ENCODE measurements around the gene SYT1.

SYT1 gene

GRCh38 chr12:79400481-79400880 is 535.9 kb downstream of the SYT1 start:
- H3K9me2 ChIP-seq (replicated peaks; ENCODE audit: insufficient read depth, low read length) = no peaks in the 10 kb centered on the region
- TF ChIP-seq CTCF (IDR thresholded peaks at IDR 0.05; ENCODE audit: insufficient read depth, low read length, poor library complexity, severe bottlenecking) (no peak), EZH2phosphoT487 (conservative IDR thresholded peaks at IDR 0.05; ENCODE audit: low read length) (no peak)
- no peaks in the 10 kb centered on the region for H4K20me1 ChIP-seq (ENCODE audit: low read depth, low read length)
- H3K4me3 ChIP-seq (ENCODE audit: insufficient read depth, low read length, poor library complexity, severe bottlenecking) = no peak overlapping the region
- H2AFZ ChIP-seq (ENCODE audit: low read depth, low read length, severe bottlenecking) = no peak overlapping the region
- no peaks in the 10 kb centered on the region for H3K27me3 ChIP-seq (ENCODE audit: low read length)
- H3K79me2 ChIP-seq (ENCODE audit: insufficient read depth, low read length) = no peaks in the 10 kb centered on the region
- H3K36me3 ChIP-seq (ENCODE audit: low read length) = no peaks in the 10 kb centered on the region
- no peaks in the 10 kb centered on the region for H3F3A ChIP-seq (ENCODE audit: insufficient read depth)
- no peak overlapping the region for H3K9ac ChIP-seq (ENCODE audit: low read length)
- no peak overlapping the region for H3K27ac ChIP-seq (ENCODE audit: low read depth, low read length)
- no peak overlapping the region for H3K4me2 ChIP-seq (ENCODE audit: low read depth, low read length, poor library complexity, severe bottlenecking)
- no peaks in the 10 kb centered on the region for H3K9me3 ChIP-seq (ENCODE audit: insufficient read depth, low read length)

- no peaks in the 10 kb centered on the region for H3K9me2 ChIP-seq (replicated peaks; ENCODE audit: insufficient read depth, low read length)
- H4K20me1 ChIP-seq (ENCODE audit: low read depth, low read length) = no peaks in the 10 kb centered on the region
- H3K9ac ChIP-seq (ENCODE audit: low read length) = no peak overlapping the region
- no peaks in the 10 kb centered on the region for H3K36me3 ChIP-seq (ENCODE audit: low read length)
- no peaks in the 10 kb centered on the region for H3K79me2 ChIP-seq (ENCODE audit: insufficient read depth, low read length)
- no peaks in the 10 kb centered on the region for H3K27me3 ChIP-seq (ENCODE audit: low read length)
- H3F3A ChIP-seq (ENCODE audit: insufficient read depth) = no peaks in the 10 kb centered on the region
- no peaks in the 10 kb centered on the region for H3K9me3 ChIP-seq (ENCODE audit: insufficient read depth, low read length)
- H3K4me3 ChIP-seq (ENCODE audit: insufficient read depth, low read length, poor library complexity, severe bottlenecking) = no peak overlapping the region
- H3K4me2 ChIP-seq (ENCODE audit: low read depth, low read length, poor library complexity, severe bottlenecking) = no peak overlapping the region
- TF ChIP-seq CTCF (IDR thresholded peaks at IDR 0.05; ENCODE audit: insufficient read depth, low read length, poor library complexity, severe bottlenecking) (no peak), EZH2phosphoT487 (conservative IDR thresholded peaks at IDR 0.05; ENCODE audit: low read length) (no peak)
- no peak overlapping the region for H3K27ac ChIP-seq (ENCODE audit: low read depth, low read length)
- no peak overlapping the region for H2AFZ ChIP-seq (ENCODE audit: low read depth, low read length, severe bottlenecking)
Observed at GRCh38 chr12:79402606-79403005, 538.0 kb downstream of the SYT1 start.

- no peaks in the 10 kb centered on the region for H3K9me3 ChIP-seq (ENCODE audit: insufficient read depth, low read length)
- no peak overlapping the region for H2AFZ ChIP-seq (ENCODE audit: low read depth, low read length, severe bottlenecking)
- no peak overlapping the region for H3K4me3 ChIP-seq (ENCODE audit: insufficient read depth, low read length, poor library complexity, severe bottlenecking)
- no peaks in the 10 kb centered on the region for H3K79me2 ChIP-seq (ENCODE audit: insufficient read depth, low read length)
- H3K9me2 ChIP-seq (replicated peaks; ENCODE audit: insufficient read depth, low read length) = no peaks in the 10 kb centered on the region
- H3K27ac ChIP-seq (ENCODE audit: low read depth, low read length) = no peak overlapping the region
- H3K4me2 ChIP-seq (ENCODE audit: low read depth, low read length, poor library complexity, severe bottlenecking) = no peak overlapping the region
- H3K9ac ChIP-seq (ENCODE audit: low read length) = no peak overlapping the region
- H3K36me3 ChIP-seq (ENCODE audit: low read length) = no peaks in the 10 kb centered on the region
- no peaks in the 10 kb centered on the region for H4K20me1 ChIP-seq (ENCODE audit: low read depth, low read length)
- no peaks in the 10 kb centered on the region for H3K27me3 ChIP-seq (ENCODE audit: low read length)
- no peaks in the 10 kb centered on the region for H3F3A ChIP-seq (ENCODE audit: insufficient read depth)
- TF ChIP-seq CTCF (IDR thresholded peaks at IDR 0.05; ENCODE audit: insufficient read depth, low read length, poor library complexity, severe bottlenecking) (no peak), EZH2phosphoT487 (conservative IDR thresholded peaks at IDR 0.05; ENCODE audit: low read length) (no peak)
Observed at GRCh38 chr12:79406993-79407392, 542.4 kb downstream of the SYT1 start.
